ENCODE measurements around the gene CCDC27. TPM values are rescaled to one million over a fixed set of nuclear protein-coding genes. Genes with fewer than 3 reads are reported as not detected.

CCDC27 gene
- total RNA-seq, 1 donor from 2014 or later, result not detected

DNA sequence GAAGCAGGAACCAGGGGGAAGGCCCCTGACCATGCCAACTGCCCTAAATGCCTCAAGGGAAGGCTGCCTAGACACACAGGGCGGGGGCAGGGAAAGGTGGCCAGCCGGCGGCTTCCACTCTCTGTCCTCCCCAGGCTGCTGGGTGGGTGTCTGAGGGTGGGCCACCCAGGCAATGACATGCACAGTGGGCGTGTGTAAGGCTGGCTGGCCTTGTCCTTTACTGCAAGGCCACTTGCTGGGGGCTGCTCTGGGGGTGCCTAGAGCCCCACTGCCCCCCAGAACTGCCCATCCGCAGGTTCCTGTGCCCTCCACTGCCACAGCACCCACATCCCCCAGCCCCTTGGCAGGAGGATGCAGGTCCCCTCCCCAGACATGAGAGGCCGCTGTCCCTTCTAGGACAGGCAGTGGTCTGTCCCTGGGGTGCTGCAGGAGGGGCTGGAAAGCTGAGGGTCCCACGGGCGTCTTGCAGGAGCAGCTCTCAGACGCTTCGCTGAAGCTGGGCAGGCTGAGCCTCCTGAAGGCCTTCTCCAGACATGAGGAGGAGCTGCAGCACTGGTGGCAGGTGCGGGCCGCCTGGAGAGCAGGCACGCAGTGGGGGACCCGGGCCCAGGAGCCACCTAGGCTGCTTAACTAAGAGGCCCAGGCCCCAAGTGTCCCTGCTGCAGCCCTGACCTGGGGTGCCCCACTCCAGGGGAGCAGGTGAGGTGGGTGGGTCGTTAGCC, 10.1 kb downstream of the CCDC27 start:
- no peak overlapping the region for H3K27ac ChIP-seq
- no peak overlapping the region for H3K4me3 ChIP-seq
- intact Hi-C loops (cut with DNase I), result no loop called here
- no peaks in the 10 kb centered on the region for H3K36me3 ChIP-seq
- TF ChIP-seq, protein P1, sequence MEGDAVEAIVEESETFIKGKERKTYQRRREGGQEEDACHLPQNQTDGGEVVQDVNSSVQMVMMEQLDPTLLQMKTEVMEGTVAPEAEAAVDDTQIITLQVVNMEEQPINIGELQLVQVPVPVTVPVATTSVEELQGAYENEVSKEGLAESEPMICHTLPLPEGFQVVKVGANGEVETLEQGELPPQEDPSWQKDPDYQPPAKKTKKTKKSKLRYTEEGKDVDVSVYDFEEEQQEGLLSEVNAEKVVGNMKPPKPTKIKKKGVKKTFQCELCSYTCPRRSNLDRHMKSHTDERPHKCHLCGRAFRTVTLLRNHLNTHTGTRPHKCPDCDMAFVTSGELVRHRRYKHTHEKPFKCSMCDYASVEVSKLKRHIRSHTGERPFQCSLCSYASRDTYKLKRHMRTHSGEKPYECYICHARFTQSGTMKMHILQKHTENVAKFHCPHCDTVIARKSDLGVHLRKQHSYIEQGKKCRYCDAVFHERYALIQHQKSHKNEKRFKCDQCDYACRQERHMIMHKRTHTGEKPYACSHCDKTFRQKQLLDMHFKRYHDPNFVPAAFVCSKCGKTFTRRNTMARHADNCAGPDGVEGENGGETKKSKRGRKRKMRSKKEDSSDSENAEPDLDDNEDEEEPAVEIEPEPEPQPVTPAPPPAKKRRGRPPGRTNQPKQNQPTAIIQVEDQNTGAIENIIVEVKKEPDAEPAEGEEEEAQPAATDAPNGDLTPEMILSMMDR (IDR thresholded peaks at IDR 0.05), result no peak
- peak in 1 of 2 donors; percentile 16 for ATAC-seq
- no peaks in the 10 kb centered on the region for H3K4me1 ChIP-seq
- DNase-seq, result no peak
- H3K27me3 ChIP-seq (ENCODE audit: low read depth), result peaks cover 28% of the 10 kb centered on the region
- H3K9me3 ChIP-seq, result no peaks in the 10 kb centered on the region

DNA sequence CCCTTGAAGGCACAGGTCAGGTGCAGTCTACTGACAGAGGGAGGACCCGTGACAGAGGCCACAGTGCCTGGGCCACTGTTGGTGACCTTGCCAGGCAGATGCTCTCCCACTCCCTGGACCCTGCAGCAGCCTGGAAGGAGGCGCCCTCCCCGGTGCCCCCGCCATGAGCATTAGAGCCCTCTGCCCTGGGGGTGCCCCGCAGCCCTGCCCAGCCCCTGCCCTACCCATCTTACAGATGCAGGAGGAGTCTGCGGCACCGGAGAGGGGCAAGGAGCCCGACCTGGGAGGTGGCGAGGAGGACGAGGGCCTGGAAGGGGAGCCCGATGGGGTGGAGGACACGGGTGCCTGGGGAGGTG, 10.6 kb downstream of the CCDC27 start:
- Histone ChIP-seq H3K27me3 (ENCODE audit: low read depth) (peaks cover 31% of the 10 kb centered on the region), H3K27ac (no peak overlapping the region)
- ATAC-seq, result peak in 1 of 2 donors; percentile 8

DNA sequence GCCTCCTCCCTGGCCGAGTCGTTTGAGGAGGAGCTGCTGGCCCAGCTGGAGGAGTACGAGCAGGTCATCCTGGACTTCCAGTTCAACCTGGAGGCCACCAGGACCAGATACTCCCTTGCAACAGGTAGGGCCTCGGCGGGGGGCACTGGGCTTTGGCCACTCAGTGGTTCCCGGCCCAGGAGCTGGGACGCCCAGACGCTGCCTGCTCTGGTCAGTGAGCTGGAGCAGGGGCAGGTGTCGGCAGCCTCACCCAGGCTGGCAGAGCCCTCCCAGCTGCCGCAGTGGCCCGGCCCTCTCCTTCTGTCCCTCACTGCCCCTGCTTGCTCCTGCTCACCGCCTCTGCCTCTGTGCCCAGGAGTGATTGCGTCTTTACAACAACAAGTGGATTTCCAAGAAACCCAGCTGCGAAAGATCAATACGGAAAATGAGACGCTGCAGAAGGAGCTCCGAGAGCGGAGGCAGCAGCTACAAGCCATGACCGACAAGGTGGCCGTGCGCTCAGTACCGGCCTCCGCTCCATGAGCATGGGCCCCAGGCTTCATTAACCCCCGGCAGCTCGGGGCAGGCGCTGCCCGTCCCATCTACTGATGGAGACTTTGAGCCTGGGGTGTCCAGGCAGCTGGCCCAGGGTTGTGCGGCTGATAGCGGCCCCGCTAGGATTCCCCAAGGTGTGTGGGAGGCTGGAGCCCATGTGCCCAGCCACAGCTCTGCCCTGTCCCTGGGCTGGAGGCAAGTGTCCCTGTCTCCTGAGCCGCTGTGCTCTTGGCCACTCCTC, 11.3 kb downstream of the CCDC27 start:
- Histone ChIP-seq H3K4me3 (no peak overlapping the region), H3K27me3 (ENCODE audit: low read depth) (peaks cover 31% of the 10 kb centered on the region), H3K9me3 (no peaks in the 10 kb centered on the region), H3K4me1 (no peaks in the 10 kb centered on the region), H3K27ac (no peak overlapping the region), H3K36me3 (no peaks in the 10 kb centered on the region)
- DNase-seq (no peak), ATAC-seq (peak in 1 of 2 donors; percentile 11)
- intact Hi-C loops (cut with DNase I), result no loop called here
- TF ChIP-seq, protein P1 (IDR thresholded peaks at IDR 0.05), result no peak

More for the DNA sequence above, 10.6 kb downstream of the CCDC27 start:
- TF ChIP-seq, protein P1 (IDR thresholded peaks at IDR 0.05), result no peak
- intact Hi-C loops (cut with DNase I), result no loop called here
- DNase-seq, result no peak
- Histone ChIP-seq H3K36me3 (no peaks in the 10 kb centered on the region), H3K4me3 (no peak overlapping the region), H3K4me1 (no peaks in the 10 kb centered on the region), H3K9me3 (no peaks in the 10 kb centered on the region)

DNA sequence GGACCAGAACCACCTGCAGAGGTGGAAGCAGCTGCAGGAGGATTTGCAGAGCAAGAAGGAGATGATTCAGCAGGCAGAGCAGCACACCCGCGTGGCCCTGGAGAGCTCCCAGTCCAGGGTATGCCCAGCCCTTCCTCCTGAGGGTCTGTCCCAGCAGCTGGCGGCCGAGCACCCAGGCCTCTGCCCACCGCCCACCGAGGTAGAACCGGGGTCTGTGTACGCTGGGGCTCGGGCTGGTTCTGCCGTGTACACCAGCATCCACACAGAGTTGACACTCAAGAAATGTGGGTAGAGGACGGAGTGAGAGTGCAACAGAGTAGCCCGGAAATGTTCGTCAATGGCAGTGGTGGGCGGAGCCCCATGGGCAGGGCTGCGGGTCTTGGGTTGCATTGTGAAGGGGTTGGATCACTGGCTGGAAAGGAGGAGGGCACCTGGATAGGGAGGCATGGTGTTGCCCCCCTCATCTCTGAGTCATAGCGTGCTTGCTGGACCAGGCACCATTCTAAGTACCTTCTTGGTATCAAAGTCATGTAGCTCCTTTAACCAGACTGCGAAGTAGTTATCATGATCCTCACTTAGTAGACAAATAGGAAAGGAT, 15.2 kb downstream of the CCDC27 start:
- H3K9me3 ChIP-seq, result no peaks in the 10 kb centered on the region
- no peaks in the 10 kb centered on the region for H3K36me3 ChIP-seq
- DNase-seq (no peak), ATAC-seq (no peak)
- intact Hi-C loops (cut with DNase I), result no loop called here
- TF ChIP-seq, protein P1 (IDR thresholded peaks at IDR 0.05), result no peak
- H3K4me3 ChIP-seq, result no peak overlapping the region
- H3K27me3 ChIP-seq (ENCODE audit: low read depth), result peaks cover 15% of the 10 kb centered on the region
- H3K4me1 ChIP-seq, result peaks cover 10% of the 10 kb centered on the region
- no peak overlapping the region for H3K27ac ChIP-seq

DNA sequence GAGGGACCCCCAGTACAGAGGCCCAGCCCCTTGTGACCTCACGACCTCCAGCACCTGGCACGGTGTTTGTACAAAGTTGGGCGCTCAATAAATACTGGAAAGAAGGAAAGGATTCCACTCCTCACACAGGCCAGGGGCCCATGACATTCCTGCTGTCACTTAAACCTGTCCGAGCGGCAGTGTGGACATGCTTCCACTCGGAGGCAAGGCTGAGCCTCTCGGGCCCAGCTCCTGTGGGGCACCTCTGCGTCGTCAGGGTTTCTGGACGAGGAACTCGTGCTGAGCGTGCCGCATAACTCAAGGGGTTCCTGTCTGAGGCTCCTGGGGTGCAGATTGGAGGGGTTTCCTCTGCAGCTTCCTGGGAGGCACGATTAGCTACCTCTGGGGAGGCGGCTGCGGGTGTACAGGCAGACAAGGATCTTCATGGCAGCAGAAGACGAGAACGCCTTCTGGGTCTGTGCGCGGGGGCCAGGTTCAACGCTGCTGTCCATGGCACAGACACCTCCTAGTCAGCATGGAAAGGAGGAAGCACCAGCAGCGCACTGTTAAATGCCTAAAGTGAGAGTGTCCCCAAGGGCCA, 16.7 kb downstream of the CCDC27 start:
- Histone ChIP-seq H3K4me1 (peaks cover 20% of the 10 kb centered on the region), H3K9me3 (no peaks in the 10 kb centered on the region), H3K27ac (no peak overlapping the region), H3K27me3 (ENCODE audit: low read depth) (peaks cover 5% of the 10 kb centered on the region), H3K4me3 (no peak overlapping the region), H3K36me3 (no peaks in the 10 kb centered on the region)
- DNase-seq (no peak), ATAC-seq (no peak)
- TF ChIP-seq, protein P1 (IDR thresholded peaks at IDR 0.05), result no peak
- intact Hi-C loops (cut with DNase I), result no loop called here
